BLaER1 treated with 17β-estradiol and CSF1 and Interleukin-3, amounts not matched to agents 10 nM and 100 nM (cell line): ENCODE results near the gene PDZRN3.

Experiments used
- H3K27ac ChIP-seq, 11 experiments: shearing (Covaris generic); formaldehyde crosslinking; 2 replicates each; pipeline ENCODE4 v1.8.1; 2022
- H3K27me3 ChIP-seq, 11 experiments: shearing (Covaris generic); formaldehyde crosslinking; 2 replicates each; pipeline ENCODE4 v1.8.1; 2022
- H3K36me3 ChIP-seq, 11 experiments: shearing (Covaris generic); formaldehyde crosslinking; 2 replicates each; pipeline ENCODE4 v1.8.1; 2022
- H3K4me1 ChIP-seq, 10 experiments: shearing (Covaris generic); formaldehyde crosslinking; 2 replicates each; pipeline ENCODE4 v1.8.1; 2022
- H3K4me2 ChIP-seq, 11 experiments: shearing (Covaris generic); formaldehyde crosslinking; 2 replicates each; pipeline ENCODE4 v1.8.1; 2022
- H3K4me3 ChIP-seq, 10 experiments: shearing (Covaris generic); formaldehyde crosslinking; 2 replicates each; pipeline ENCODE4 v1.8.1; 2022
- H3K9ac ChIP-seq, 11 experiments: shearing (Covaris generic); formaldehyde crosslinking; 2 replicates each; pipeline ENCODE4 v1.8.1; 2022
- H3K9me3 ChIP-seq, 11 experiments: shearing (Covaris generic); formaldehyde crosslinking; replicated peaks in 1 of 11; 2 replicates each; pipeline ENCODE4 v1.8.1; 2022
- H4K20me1 ChIP-seq, 11 experiments: shearing (Covaris generic); formaldehyde crosslinking; 2 replicates each; pipeline ENCODE4 v1.8.1; 2022
- Cebpa-rat ChIP-seq, 11 experiments: shearing (Covaris generic); IDR thresholded peaks; 2 replicates each; pipeline ENCODE4 v1.8.1; 2022

Gene PDZRN3

DNA sequence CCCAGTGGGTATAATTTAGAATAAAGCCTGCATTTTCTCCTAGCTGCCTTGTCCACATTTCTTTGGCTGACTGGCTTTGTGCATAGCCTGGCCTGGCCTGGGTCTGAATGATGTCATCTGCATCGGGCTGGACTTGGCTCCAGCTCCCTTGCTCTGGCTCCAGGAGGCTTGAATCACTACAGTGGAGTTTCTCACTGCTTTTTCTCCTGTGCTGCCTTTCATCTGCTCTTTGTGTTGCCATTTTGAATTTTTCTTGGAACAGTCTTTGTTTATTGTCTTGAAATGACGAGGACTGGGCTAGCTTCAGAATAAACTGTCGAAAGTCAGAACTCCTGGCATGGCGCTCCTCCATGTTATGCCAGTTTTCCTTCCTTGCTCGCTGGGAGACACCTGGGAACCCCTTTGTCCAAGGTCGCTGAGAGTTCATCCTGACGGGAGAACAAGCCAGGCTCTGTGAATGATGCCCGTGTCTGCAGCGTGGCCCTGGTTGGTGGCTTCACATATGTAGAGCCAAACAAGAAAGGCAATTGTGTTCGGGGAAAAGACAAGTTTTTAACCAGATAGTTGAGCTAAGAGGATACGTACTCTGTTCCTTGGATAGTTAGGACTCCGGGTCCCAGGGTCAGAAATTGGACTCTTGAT, 258.9 kb downstream of the PDZRN3 start:
- Histone ChIP-seq H4K20me1 (no peaks in the 10 kb centered on the region), H3K36me3 (no peaks in the 10 kb centered on the region), H3K27ac (no peak overlapping the region), H3K4me3 (no peak overlapping the region), H3K4me1 (no peaks in the 10 kb centered on the region), H3K27me3 (no peaks in the 10 kb centered on the region), H3K9ac (no peak overlapping the region), H3K4me2 (no peak overlapping the region), H3K9me3 (peaks cover 0 to 29% (median 5%) of the 10 kb centered on the region in 11 experiments; a peak in 9 of 22 replicates)
- no peak for TF ChIP-seq Cebpa-rat (IDR thresholded peaks at IDR 0.05)

GRCh38 chr3:73364517-73364916, 260.2 kb downstream of the PDZRN3 start:
- Histone ChIP-seq H3K9ac (no peak overlapping the region), H3K4me2 (no peak overlapping the region), H3K27me3 (no peaks in the 10 kb centered on the region), H3K9me3 (peaks cover 0 to 37% (median 5%) of the 10 kb centered on the region in 11 experiments; a peak in 11 of 22 replicates), H3K4me1 (no peaks in the 10 kb centered on the region), H3K36me3 (no peaks in the 10 kb centered on the region), H3K4me3 (no peak overlapping the region), H4K20me1 (no peaks in the 10 kb centered on the region), H3K27ac (no peak overlapping the region)
- no peak for TF ChIP-seq Cebpa-rat (IDR thresholded peaks at IDR 0.05)

DNA sequence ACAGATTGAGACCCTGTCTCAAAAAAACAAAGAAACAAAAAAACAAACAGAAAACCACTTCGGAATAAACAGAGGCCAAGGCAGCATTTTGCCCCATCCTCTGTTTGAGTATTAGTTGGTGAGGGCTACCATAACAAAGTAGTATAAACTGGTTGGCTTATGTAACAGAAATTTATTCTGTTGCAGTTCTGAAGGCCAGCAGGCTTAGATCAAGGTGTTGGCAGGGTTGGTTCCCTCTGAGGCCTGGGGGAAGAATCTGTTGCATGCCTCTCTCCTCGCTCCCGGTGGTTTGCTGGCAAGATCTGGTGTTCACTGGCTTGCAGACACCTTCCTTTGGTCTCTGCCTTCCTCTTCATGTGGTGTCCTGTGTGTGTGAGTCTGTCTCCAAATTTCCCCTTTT, 261.6 kb downstream of the PDZRN3 start:
- Histone ChIP-seq H3K27ac (no peak overlapping the region), H3K4me3 (no peak overlapping the region), H3K9ac (no peak overlapping the region), H4K20me1 (no peaks in the 10 kb centered on the region), H3K27me3 (no peaks in the 10 kb centered on the region), H3K4me1 (no peaks in the 10 kb centered on the region), H3K9me3 (peaks cover 6 to 47% (median 16%) of the 10 kb centered on the region in 11 experiments; a peak in 17 of 22 replicates), H3K4me2 (no peak overlapping the region), H3K36me3 (no peaks in the 10 kb centered on the region)
- TF ChIP-seq Cebpa-rat (IDR thresholded peaks at IDR 0.05) = no peak

DNA sequence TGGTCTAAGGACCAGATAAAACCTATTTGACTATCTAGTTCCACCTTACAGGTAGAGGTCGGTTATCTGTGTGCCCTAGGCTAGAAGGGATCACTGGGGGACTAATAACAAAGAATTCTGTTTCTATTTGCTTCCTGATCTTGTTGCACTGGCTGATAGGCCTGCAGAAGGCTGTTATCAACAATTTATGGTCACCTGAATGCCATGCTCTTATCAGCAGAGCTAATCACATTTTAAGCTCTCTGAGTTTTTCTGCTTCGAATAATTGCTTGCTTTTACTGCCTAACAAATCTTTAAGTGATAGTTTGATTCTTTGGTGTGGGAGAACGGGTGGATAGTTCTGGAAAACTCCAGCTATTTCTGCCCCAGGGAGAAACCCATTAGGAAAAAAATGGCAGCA, 263.1 kb downstream of the PDZRN3 start:
- H3K4me1 ChIP-seq = no peaks in the 10 kb centered on the region
- H3K4me2 ChIP-seq = no peak overlapping the region
- no peaks in the 10 kb centered on the region for H4K20me1 ChIP-seq
- no peaks in the 10 kb centered on the region for H3K36me3 ChIP-seq
- peaks cover 6 to 47% (median 16%) of the 10 kb centered on the region in 11 experiments; a peak in 17 of 22 replicates for H3K9me3 ChIP-seq
- no peaks in the 10 kb centered on the region for H3K27me3 ChIP-seq
- H3K27ac ChIP-seq = no peak overlapping the region
- TF ChIP-seq Cebpa-rat (IDR thresholded peaks at IDR 0.05) = no peak
- no peak overlapping the region for H3K4me3 ChIP-seq
- H3K9ac ChIP-seq = no peak overlapping the region

- H3K9me3 ChIP-seq = peaks cover 0 to 7% (median 4%) of the 10 kb centered on the region in 11 experiments; a peak in 7 of 22 replicates
- no peaks in the 10 kb centered on the region for H3K4me1 ChIP-seq
- no peak for TF ChIP-seq Cebpa-rat (IDR thresholded peaks at IDR 0.05)
- no peaks in the 10 kb centered on the region for H4K20me1 ChIP-seq
- H3K36me3 ChIP-seq = no peaks in the 10 kb centered on the region
- H3K4me3 ChIP-seq = no peak overlapping the region
- no peaks in the 10 kb centered on the region for H3K27me3 ChIP-seq
- no peak overlapping the region for H3K4me2 ChIP-seq
- no peak overlapping the region for H3K9ac ChIP-seq
- H3K27ac ChIP-seq = no peak overlapping the region
Observed at GRCh38 chr3:73353649-73354217, 271.0 kb downstream of the PDZRN3 start.

GRCh38 chr3:73352841-73353645, 271.7 kb downstream of the PDZRN3 start:
- Histone ChIP-seq H3K27ac (no peak overlapping the region), H3K4me1 (no peaks in the 10 kb centered on the region)
- TF ChIP-seq Cebpa-rat (IDR thresholded peaks at IDR 0.05) = no peak

GRCh38 chr3:73351423-73352071, 273.2 kb downstream of the PDZRN3 start:
- H3K9me3 ChIP-seq = no peaks in the 10 kb centered on the region
- H3K9ac ChIP-seq = no peak overlapping the region
- no peaks in the 10 kb centered on the region for H3K4me1 ChIP-seq
- TF ChIP-seq Cebpa-rat (IDR thresholded peaks at IDR 0.05) = no peak
- H3K36me3 ChIP-seq = no peaks in the 10 kb centered on the region
- H3K4me3 ChIP-seq = no peak overlapping the region
- H3K4me2 ChIP-seq = no peak overlapping the region
- no peak overlapping the region for H3K27ac ChIP-seq
- no peaks in the 10 kb centered on the region for H3K27me3 ChIP-seq
- H4K20me1 ChIP-seq = no peaks in the 10 kb centered on the region

More at GRCh38 chr3:73352841-73353645, 271.7 kb downstream of the PDZRN3 start:
- H4K20me1 ChIP-seq = no peaks in the 10 kb centered on the region
- no peaks in the 10 kb centered on the region for H3K9me3 ChIP-seq
- no peaks in the 10 kb centered on the region for H3K36me3 ChIP-seq
- H3K27me3 ChIP-seq = no peaks in the 10 kb centered on the region
- H3K4me2 ChIP-seq = no peak overlapping the region
- H3K4me3 ChIP-seq = no peak overlapping the region
- H3K9ac ChIP-seq = no peak overlapping the region

DNA sequence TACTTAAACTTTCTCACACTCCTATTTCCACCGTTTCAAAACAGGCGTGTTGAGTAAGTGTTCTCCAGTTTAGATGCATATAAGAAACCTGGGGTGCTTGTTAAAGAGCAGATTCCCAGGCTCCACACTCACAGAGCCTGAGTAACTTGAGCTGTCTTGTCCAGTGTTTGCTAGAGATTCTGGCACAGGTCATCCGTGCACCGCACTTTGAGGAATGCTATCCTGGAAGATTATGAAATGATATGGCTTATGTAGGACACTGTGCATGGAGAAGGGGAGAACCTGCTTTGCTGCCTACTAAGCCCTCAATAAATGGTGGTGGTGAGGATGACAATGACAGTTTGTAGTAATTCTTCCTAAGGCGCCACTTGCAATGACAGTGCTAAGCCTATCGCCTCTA, 273.7 kb downstream of the PDZRN3 start:
- H3K4me2 ChIP-seq = no peak overlapping the region
- no peak overlapping the region for H3K4me3 ChIP-seq
- no peaks in the 10 kb centered on the region for H3K27me3 ChIP-seq
- H4K20me1 ChIP-seq = no peaks in the 10 kb centered on the region
- H3K9ac ChIP-seq = no peak overlapping the region
- H3K27ac ChIP-seq = no peak overlapping the region
- H3K4me1 ChIP-seq = no peaks in the 10 kb centered on the region
- no peak for TF ChIP-seq Cebpa-rat (IDR thresholded peaks at IDR 0.05)
- H3K9me3 ChIP-seq = no peaks in the 10 kb centered on the region
- H3K36me3 ChIP-seq = no peaks in the 10 kb centered on the region

- Histone ChIP-seq H3K27ac (no peak overlapping the region), H3K27me3 (no peaks in the 10 kb centered on the region), H3K4me1 (no peaks in the 10 kb centered on the region), H4K20me1 (no peaks in the 10 kb centered on the region), H3K4me2 (no peak overlapping the region), H3K9ac (no peak overlapping the region), H3K9me3 (no peaks in the 10 kb centered on the region), H3K4me3 (no peak overlapping the region), H3K36me3 (no peaks in the 10 kb centered on the region)
- no peak for TF ChIP-seq Cebpa-rat (IDR thresholded peaks at IDR 0.05)
Observed at GRCh38 chr3:73349657-73350056, 275.1 kb downstream of the PDZRN3 start.
